Kidney tubule cell (primary cell): Measurements from ENCODE around the gene ANXA4.

Experiments
- DNase-seq: peaks from one replicate; pipeline ENCODE4 v3.0.0-alpha.2; 2018; ENCODE audit warnings: low spot score

ANXA4 gene

DNA sequence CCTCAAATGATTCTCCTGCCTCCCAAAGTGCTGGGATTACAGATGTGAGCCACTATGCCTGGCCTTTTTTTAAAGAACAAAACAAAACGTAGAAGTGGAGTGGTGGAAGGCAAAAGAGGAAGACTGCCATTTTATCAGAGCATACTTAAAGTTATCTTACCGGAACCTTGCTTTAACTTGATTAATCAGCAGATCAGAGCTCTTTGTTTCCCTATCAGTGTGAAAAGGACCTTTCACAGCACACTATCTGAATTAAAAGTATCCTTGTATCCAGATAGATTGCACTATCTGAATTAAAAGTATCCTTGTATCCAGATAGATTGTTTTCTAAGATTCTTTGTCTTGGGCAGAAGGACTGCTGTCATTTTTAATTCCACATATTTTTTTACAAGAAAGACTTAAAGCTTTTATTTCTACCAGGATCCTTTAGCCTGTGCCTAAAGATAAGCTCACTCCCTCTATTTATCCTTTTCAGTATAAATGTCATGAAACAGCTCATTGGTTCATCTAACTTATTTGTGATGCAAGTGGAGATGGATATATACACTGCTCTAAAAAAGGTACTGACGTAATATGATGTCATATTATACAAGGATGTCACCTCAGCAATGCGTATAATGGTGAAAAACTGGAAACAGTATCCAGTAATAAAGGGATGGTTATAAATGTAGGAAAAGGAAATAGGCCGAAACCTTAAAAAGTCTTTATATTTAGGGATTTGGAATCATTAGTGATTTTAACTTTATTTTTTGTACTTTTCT lies 105.3 kb downstream of the ANXA4 start:
- DNase-seq, result no peak

DNA sequence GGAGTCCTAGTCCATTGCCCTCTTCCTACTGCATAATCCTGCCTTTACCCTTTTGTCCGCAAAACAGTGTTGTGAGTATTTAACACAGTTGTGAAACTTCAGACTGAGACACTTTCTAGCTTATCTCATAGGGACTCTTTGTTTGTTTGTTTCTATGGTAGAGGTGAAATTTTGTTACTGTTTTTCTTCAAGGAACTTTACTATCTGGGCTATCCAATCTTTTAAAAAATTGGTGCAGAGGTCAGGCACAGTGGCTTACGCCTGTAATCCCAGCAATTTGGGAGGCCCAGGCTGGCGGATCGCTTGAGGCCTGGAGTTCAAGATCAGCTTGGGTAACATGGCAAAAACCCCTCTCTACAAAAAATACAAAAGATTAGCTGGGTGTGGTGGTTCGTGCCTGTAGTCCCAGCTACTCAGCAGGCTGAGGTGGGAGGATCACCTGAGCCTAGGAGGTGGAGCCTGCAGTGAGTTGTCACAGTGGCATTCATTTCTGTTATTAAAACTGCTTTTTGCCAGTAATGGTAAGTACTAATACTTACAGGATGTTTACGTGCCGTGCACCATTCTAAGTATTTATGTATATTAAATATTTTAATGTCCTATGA lies 106.4 kb downstream of the ANXA4 start:
- no peak for DNase-seq

DNA sequence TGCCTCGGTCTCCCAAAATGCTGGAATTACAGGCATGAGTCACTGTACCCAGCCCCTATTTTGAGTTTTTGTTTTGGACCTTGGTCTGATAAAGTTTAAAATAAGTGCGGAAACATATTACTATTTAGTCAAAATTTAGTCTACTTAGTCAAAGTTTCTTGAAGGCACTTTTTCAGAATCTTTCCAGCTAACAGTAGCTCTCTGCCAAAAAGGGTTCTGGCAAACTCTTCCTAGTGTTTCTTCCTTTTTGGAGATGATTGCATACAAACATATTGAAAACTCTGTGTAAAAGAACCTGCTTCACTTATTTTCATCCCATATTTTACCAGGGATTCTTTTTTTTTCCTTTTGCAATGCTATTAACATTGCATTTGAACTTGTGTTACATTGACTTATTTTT lies 116.3 kb downstream of the ANXA4 start:
- no peak for DNase-seq

DNA sequence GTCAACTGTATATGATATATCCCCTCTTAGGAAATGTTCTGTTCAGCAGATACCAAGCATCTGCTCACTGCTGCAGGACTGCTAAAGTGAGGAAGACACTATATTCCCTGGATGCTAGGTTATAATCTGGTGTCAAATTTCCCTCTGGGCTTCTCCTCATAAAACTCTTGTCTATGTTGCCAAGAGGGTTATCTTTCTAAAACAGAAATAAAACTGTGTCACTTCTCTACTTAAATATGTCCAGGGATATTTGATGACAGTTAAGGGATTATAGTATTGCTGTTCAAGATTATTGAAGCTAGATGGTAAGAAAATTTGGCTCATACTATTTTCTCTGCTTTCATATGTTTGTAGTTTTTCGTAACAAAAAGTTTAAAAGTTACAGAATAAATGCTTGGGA lies 121.4 kb downstream of the ANXA4 start:
- no peak for DNase-seq
